Activated CD8-positive, alpha-beta T cell treated with anti-CD3 and anti-CD28 coated beads for 36 hours (primary cell): ENCODE results near the gene PRDM16. TPM values are rescaled to one million over a fixed set of nuclear protein-coding genes. Genes with fewer than 3 reads are reported as not detected.

Experiments
- ATAC-seq: fragments of 200-7000 bp; cut with Tn5 transposase; one replicate; pipeline ENCODE4 v1.10.0; 2021; ENCODE audit warnings: mild to moderate bottlenecking, moderate library complexity
- CTCF ChIA-PET: fragments of 350-600 bp; sonication (Branson Sonifier 250); formaldehyde crosslinking; loops from one replicate; lab custom pipeline; 2021; ENCODE audit warnings: antibody characterized with exemption; lab: Charles Lee
- POLR2A ChIA-PET: fragments of 350-600 bp; sonication (Branson Sonifier 250); formaldehyde crosslinking; loops from one replicate; lab custom pipeline; 2021; ENCODE audit warnings: antibody characterized with exemption; lab: Charles Lee
- DNase-seq: peaks from one replicate; pipeline ENCODE4 v3.0.0-alpha.2; 2020
- H3K27ac Mint-ChIP-seq: one replicate; pipeline ENCODE4 v1.8.0; 2021; ENCODE audit warnings: mild to moderate bottlenecking, mixed read lengths
- H3K27me3 Mint-ChIP-seq: one replicate; pipeline ENCODE4 v1.8.0; 2021; ENCODE audit warnings: mixed read lengths
- H3K36me3 Mint-ChIP-seq: one replicate; pipeline ENCODE4 v1.8.0; 2021; ENCODE audit warnings: low read depth, mixed read lengths
- H3K4me1 Mint-ChIP-seq: one replicate; pipeline ENCODE4 v1.8.0; 2021; ENCODE audit warnings: low read depth, mixed read lengths
- H3K4me3 Mint-ChIP-seq: one replicate; pipeline ENCODE4 v1.8.0; 2021; ENCODE audit warnings: mild to moderate bottlenecking, moderate library complexity, mixed read lengths
- H3K9me3 Mint-ChIP-seq: one replicate; pipeline ENCODE4 v1.8.0; 2021; ENCODE audit warnings: mixed read lengths
- CTCF ChIP-seq: fragments of 200-600 bp; IDR thresholded peaks from one replicate; pipeline ENCODE4 v1.8.0; 2022; ENCODE audit warnings: antibody characterized with exemption, mild to moderate bottlenecking
- intact Hi-C: fragments of 100-400 bp; cut with micrococcal nuclease; formaldehyde crosslinking; loops from one replicate; pipeline ENCODE4 v1.10.0; 2022
- total RNA-seq, 2 experiments: library from RNA; stranded (reverse); gene quantifications; one replicate each; pipeline ENCODE4 v1.2.3, GENCODE V29; 2021

The PRDM16 gene
- total RNA-seq, 2 experiments from 2014 or later: 0.29 to 0.49 TPM

DNA sequence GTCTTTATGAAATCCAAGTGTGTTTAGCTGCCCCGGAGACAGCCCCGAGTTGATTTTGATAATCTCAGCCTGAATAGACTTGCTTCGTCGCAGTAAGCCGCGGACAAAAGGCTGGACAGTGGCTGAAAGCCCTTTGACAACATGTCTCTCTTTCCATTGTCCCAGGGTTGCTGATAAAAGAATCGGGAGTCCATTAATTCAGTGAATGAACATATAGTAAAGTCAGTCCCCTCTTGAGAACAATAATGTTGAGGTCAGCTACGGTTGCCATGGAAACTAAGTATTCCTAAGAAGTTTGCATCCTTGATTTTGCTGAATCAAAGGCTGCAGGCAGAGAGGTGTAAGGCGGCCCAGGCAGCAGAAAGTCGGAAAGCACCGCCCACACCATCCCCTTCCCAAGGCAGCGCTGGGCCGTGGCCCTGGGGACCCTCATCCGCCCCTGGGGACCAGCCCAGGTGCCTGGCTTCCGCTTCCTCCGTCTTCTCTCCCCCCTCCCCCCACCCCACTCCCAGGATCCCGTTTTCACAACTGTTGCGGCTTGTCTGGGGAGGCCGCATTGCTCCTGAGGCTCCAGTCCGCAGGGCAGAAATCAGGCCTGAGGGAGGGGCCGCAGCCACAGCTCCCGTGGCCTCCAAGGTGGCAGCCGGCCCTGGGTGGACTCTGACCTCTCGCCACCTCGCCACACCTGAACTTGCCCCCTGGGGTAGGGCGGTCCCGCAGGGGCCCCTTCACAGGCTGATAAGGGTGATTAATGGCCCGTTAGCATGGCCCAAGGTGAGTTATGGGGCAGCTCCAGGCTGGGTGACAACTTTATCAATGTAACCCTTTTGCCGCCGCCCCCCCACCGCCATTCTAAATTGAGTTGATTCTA lies 180.9 kb downstream of the PRDM16 start:
- Mint-ChIP-seq H3K27ac (no peak overlapping the region), H3K4me3 (no peak overlapping the region), H3K9me3 (no peaks in the 10 kb centered on the region), H3K4me1 (no peaks in the 10 kb centered on the region), H3K36me3 (no peaks in the 10 kb centered on the region), H3K27me3 (peaks cover 7% of the 10 kb centered on the region)
- no peak for TF ChIP-seq CTCF
- DNase-seq (no peak), ATAC-seq (no peak)
- ChIA-PET POLR2A (no interaction called here), CTCF (no interaction called here)
- intact Hi-C loops: no loop called here

- ChIA-PET CTCF (no interaction called here), POLR2A (no interaction called here)
- peaks cover 7% of the 10 kb centered on the region for H3K27me3 Mint-ChIP-seq
- DNase-seq (no peak), ATAC-seq (no peak)
- H3K4me1 Mint-ChIP-seq: no peaks in the 10 kb centered on the region
- no peak overlapping the region for H3K27ac Mint-ChIP-seq
- intact Hi-C loops: no loop called here
- no peak overlapping the region for H3K4me3 Mint-ChIP-seq
- H3K9me3 Mint-ChIP-seq: no peaks in the 10 kb centered on the region
- TF ChIP-seq CTCF: no peak
- H3K36me3 Mint-ChIP-seq: no peaks in the 10 kb centered on the region
These were observed 181.6 kb downstream of the PRDM16 start for GRCh38 chr1:3250624-3251023.

DNA sequence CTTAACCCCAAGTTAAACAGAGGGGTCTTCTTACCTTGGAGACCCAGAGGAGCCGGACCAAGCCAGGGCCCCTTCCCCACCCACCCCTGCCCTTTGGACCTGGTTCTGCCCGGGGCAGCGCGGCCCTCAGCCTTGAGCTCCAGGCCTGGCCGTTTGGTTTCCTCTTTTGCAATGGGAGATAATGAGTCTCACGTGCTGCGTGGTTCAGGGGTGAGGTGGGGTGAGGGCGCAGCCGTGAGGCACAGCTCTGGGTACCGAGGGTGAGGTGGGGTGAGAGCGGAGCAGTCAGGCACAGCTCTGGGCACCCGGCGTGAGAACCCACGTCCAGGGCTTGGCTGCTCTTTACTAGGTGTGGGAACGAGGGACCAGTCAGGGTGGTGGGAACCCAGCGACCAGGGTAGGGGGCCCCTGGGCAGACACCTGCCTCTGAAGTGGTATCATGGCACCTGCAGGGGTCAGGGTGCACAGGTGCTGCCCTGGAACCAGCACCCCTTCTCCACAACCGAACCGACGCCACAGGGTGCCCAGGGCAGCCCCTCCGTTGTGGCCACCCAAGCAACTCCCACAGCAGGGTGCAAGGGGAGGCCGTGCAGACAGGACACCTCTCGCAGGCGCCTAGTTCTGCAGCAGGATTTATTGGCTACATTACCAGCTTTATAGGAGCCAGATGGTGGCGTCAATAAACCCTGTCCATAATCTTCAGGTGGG lies 182.2 kb downstream of the PRDM16 start:
- H3K4me3 Mint-ChIP-seq: no peak overlapping the region
- CTCF ChIA-PET: no interaction called here
- no peak for ATAC-seq
- H3K9me3 Mint-ChIP-seq: no peaks in the 10 kb centered on the region
- no peak for DNase-seq
- no peak overlapping the region for H3K27ac Mint-ChIP-seq
- no peaks in the 10 kb centered on the region for H3K36me3 Mint-ChIP-seq
- intact Hi-C loops: no loop called here
- H3K27me3 Mint-ChIP-seq: peaks cover 7% of the 10 kb centered on the region
- no peaks in the 10 kb centered on the region for H3K4me1 Mint-ChIP-seq
- POLR2A ChIA-PET: no interaction called here
- no peak for TF ChIP-seq CTCF

- Mint-ChIP-seq H3K27ac (no peak overlapping the region), H3K9me3 (no peaks in the 10 kb centered on the region), H3K36me3 (no peaks in the 10 kb centered on the region), H3K4me1 (no peaks in the 10 kb centered on the region), H3K4me3 (no peak overlapping the region), H3K27me3 (peaks cover 5% of the 10 kb centered on the region)
- intact Hi-C loops: no loop called here
- no peak for TF ChIP-seq CTCF
- POLR2A ChIA-PET: interaction anchor here (0.5 kb wide), 1 partner anchor 22 kb away, joined by 3 read pairs; no protein-coding TSS in a partner anchor
- DNase-seq (no peak), ATAC-seq (no peak)
- CTCF ChIA-PET: no interaction called here
These were observed 182.9 kb downstream of the PRDM16 start for GRCh38 chr1:3251807-3252428.

DNA sequence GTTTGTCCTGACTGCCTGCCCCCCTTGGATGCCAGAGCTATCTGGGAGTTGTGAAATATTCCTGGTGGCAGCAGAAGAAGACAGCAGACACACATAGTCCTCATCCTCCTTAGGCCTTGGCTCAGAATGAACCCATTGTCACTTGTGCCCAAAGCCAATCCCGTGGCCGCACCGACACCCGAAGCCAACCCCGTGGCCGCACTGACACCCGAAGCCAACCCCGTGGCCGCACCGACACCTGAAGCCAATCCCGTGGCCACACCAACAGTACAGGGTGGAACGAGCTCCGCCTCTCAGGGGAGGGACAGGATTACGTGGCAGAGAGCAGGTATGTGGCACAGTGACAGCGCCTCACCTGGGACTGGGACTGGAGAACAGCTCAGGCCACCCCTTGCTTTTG lies 186.7 kb downstream of the PRDM16 start:
- no peak overlapping the region for H3K27ac Mint-ChIP-seq
- peaks cover 3% of the 10 kb centered on the region for H3K9me3 Mint-ChIP-seq
- no peak for DNase-seq
- ChIA-PET CTCF (no interaction called here), POLR2A (no interaction called here)
- no peak for TF ChIP-seq CTCF
- ATAC-seq: no peak
- no peaks in the 10 kb centered on the region for H3K36me3 Mint-ChIP-seq
- H3K27me3 Mint-ChIP-seq: no peaks in the 10 kb centered on the region
- intact Hi-C loops: no loop called here
- no peak overlapping the region for H3K4me3 Mint-ChIP-seq
- no peaks in the 10 kb centered on the region for H3K4me1 Mint-ChIP-seq
